BLaER1 treated with 17β-estradiol and CSF1 and Interleukin-3, amounts not matched to agents 10 nM and 100 nM (cell line): ENCODE results near the gene VDAC2.

ENCODE experiments used
- H3K27ac ChIP-seq, 11 experiments: shearing (Covaris generic); formaldehyde crosslinking; 2 replicates each; pipeline ENCODE4 v1.8.1; 2022
- H3K27me3 ChIP-seq, 11 experiments: shearing (Covaris generic); formaldehyde crosslinking; 2 replicates each; pipeline ENCODE4 v1.8.1; 2022
- H3K36me3 ChIP-seq, 11 experiments: shearing (Covaris generic); formaldehyde crosslinking; 2 replicates each; pipeline ENCODE4 v1.8.1; 2022
- H3K4me1 ChIP-seq, 10 experiments: shearing (Covaris generic); formaldehyde crosslinking; 2 replicates each; pipeline ENCODE4 v1.8.1; 2022
- H3K4me2 ChIP-seq, 11 experiments: shearing (Covaris generic); formaldehyde crosslinking; 2 replicates each; pipeline ENCODE4 v1.8.1; 2022
- H3K4me3 ChIP-seq, 10 experiments: shearing (Covaris generic); formaldehyde crosslinking; 2 replicates each; pipeline ENCODE4 v1.8.1; 2022
- H3K9ac ChIP-seq, 11 experiments: shearing (Covaris generic); formaldehyde crosslinking; 2 replicates each; pipeline ENCODE4 v1.8.1; 2022
- H3K9me3 ChIP-seq, 11 experiments: shearing (Covaris generic); formaldehyde crosslinking; replicated peaks in 1 of 11; 2 replicates each; pipeline ENCODE4 v1.8.1; 2022
- H4K20me1 ChIP-seq, 11 experiments: shearing (Covaris generic); formaldehyde crosslinking; 2 replicates each; pipeline ENCODE4 v1.8.1; 2022
- Cebpa-rat ChIP-seq, 11 experiments: shearing (Covaris generic); IDR thresholded peaks; 2 replicates each; pipeline ENCODE4 v1.8.1; 2022

The VDAC2 gene

GRCh38 chr10:75230600-75231038 lies 20.0 kb downstream of the VDAC2 start:
- peaks cover 72 to 81% (median 77%) of the 10 kb centered on the region in 11 experiments for H3K36me3 ChIP-seq
- H3K27ac ChIP-seq: no peak overlapping the region
- no peak overlapping the region for H3K4me2 ChIP-seq
- H3K4me1 ChIP-seq: peaks cover 8 to 25% (median 21%) of the 10 kb centered on the region in 10 experiments
- TF ChIP-seq Cebpa-rat (IDR thresholded peaks at IDR 0.05): no peak
- H3K9ac ChIP-seq: no peak overlapping the region
- no peaks in the 10 kb centered on the region for H3K27me3 ChIP-seq
- H4K20me1 ChIP-seq: peaks cover 68 to 84% (median 82%) of the 10 kb centered on the region in 11 experiments
- H3K4me3 ChIP-seq: no peak overlapping the region
- H3K9me3 ChIP-seq: no peaks in the 10 kb centered on the region

DNA sequence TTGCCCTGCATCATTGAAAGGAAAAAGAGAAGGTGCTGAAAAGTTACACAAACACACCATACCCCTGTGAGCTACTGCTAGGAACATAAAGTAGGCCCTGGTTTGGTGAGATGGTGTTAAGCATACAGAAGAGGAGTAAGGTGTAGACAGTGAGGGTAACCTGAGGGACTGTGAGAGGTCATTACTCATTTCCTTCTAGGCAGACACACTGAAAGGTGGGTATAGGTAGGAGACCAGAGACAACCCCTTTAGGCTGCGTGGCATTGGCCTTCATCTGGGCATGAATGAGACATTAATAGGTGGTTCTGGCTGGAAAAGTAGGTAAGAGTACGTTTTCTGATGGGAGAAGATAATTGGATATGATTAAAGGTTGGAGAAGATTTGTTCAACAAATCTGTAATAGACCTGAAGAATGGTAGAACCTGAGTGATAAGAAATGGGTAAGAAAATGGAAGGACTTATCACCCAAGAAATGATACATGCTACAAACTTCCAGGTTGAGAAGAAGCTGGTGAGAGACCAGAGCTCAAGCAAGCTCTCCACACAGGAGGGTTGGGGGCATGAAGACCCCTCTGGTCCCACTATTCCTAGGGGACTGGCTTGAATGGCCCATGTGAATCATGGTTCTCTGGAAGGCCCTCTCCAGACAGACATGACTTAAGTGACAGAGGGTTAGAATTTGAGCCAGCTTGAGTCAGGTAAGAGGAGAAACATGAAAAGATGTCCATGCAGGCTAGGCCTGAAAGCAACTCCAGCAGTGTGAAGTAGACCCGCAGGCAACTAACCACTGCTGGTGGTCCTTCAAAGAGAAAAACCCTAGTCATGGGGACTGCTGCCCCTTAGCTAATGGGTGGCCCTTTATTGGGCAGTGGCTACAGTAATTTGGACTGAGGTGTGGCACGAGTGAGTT lies 21.3 kb downstream of the VDAC2 start:
- no peaks in the 10 kb centered on the region for H3K27me3 ChIP-seq
- peaks cover 58 to 68% (median 64%) of the 10 kb centered on the region in 11 experiments for H3K36me3 ChIP-seq
- H3K9ac ChIP-seq: no peak overlapping the region
- H3K4me1 ChIP-seq: peaks cover 13 to 32% (median 24%) of the 10 kb centered on the region in 10 experiments
- no peak overlapping the region for H3K4me2 ChIP-seq
- no peak for TF ChIP-seq Cebpa-rat (IDR thresholded peaks at IDR 0.05)
- H3K27ac ChIP-seq: no peak overlapping the region
- no peak overlapping the region for H3K4me3 ChIP-seq
- H3K9me3 ChIP-seq: no peaks in the 10 kb centered on the region
- peaks cover 55 to 71% (median 69%) of the 10 kb centered on the region in 11 experiments; a peak in 21 of 22 replicates for H4K20me1 ChIP-seq

GRCh38 chr10:75233444-75234016 lies 22.9 kb downstream of the VDAC2 start:
- Histone ChIP-seq H3K27ac (peak overlapping the region in 10 of 11 experiments; percentile 6 to 67 (median 52); a peak in 17 of 22 replicates), H3K36me3 (peaks cover 42 to 52% (median 48%) of the 10 kb centered on the region in 11 experiments), H4K20me1 (peaks cover 39 to 55% (median 53%) of the 10 kb centered on the region in 11 experiments; a peak in 21 of 22 replicates), H3K27me3 (no peaks in the 10 kb centered on the region), H3K4me2 (peak overlapping the region; percentile 90 to 100 (median 100)), H3K4me3 (peak overlapping the region; percentile 31 to 85 (median 77); a peak in 19 of 20 replicates), H3K9me3 (no peaks in the 10 kb centered on the region), H3K9ac (peak overlapping the region in 10 of 11 experiments; percentile 27 to 83 (median 64); a peak in 19 of 22 replicates), H3K4me1 (peaks cover 13 to 32% (median 24%) of the 10 kb centered on the region in 10 experiments)
- TF ChIP-seq Cebpa-rat (IDR thresholded peaks at IDR 0.05): no peak

GRCh38 chr10:75234017-75234682 lies 23.6 kb downstream of the VDAC2 start:
- H3K9me3 ChIP-seq: no peaks in the 10 kb centered on the region
- H3K4me3 ChIP-seq: peak overlapping the region; percentile 56 to 85 (median 78)
- H3K4me1 ChIP-seq: peaks cover 13 to 32% (median 24%) of the 10 kb centered on the region in 10 experiments
- H3K9ac ChIP-seq: peak overlapping the region; percentile 74 to 88 (median 83)
- H3K36me3 ChIP-seq: peaks cover 36 to 46% (median 42%) of the 10 kb centered on the region in 11 experiments
- TF ChIP-seq Cebpa-rat (IDR thresholded peaks at IDR 0.05): no peak
- H3K27me3 ChIP-seq: no peaks in the 10 kb centered on the region
- peak overlapping the region; percentile 59 to 88 (median 78); a peak in 21 of 22 replicates for H3K27ac ChIP-seq
- peak overlapping the region; percentile 90 to 100 (median 100) for H3K4me2 ChIP-seq
- H4K20me1 ChIP-seq: peaks cover 33 to 49% (median 47%) of the 10 kb centered on the region in 11 experiments; a peak in 21 of 22 replicates

DNA sequence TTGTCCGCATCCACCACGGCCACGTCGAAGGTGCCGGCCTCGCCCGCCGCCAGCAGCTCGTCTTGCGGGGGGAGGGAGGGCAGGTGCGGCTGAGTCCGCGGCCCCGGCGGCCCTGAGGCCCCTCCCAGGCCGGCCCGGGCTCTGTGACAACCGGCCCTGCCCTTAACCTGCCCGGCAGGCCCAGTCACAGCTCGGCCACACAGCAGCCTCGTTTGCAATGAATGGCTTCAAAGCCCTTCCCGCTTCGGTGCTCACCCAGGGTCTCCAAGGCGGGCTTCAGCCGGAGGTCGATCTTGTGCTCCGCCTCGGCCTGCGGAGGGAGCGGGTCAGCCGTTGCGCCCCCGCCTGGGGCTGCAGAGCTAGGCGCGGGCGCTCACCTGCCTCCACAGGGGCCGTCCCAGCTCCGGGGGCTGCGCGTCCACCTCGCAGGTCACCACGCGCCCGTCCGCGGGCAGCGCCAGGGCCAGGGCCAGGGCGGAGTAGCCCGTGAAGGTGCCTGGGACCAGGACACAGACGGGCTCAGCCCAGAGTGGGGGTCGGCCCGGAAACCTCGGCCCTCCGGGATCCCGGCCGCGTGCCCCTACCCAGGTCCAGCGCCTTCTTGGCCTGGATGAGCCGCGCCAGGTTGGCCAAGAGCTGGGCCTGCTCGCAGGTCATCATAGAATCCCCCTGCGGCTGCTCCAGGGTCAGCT lies 24.2 kb downstream of the VDAC2 start:
- no peak for TF ChIP-seq Cebpa-rat (IDR thresholded peaks at IDR 0.05)
- no peaks in the 10 kb centered on the region for H3K27me3 ChIP-seq
- H3K36me3 ChIP-seq: peaks cover 29 to 39% (median 35%) of the 10 kb centered on the region in 11 experiments
- H3K9ac ChIP-seq: peak overlapping the region; percentile 74 to 88 (median 83)
- H3K4me2 ChIP-seq: peak overlapping the region; percentile 90 to 100 (median 100)
- peak overlapping the region; percentile 59 to 88 (median 78) for H3K27ac ChIP-seq
- H3K4me1 ChIP-seq: peaks cover 9 to 32% (median 23%) of the 10 kb centered on the region in 10 experiments
- peaks cover 26 to 42% (median 40%) of the 10 kb centered on the region in 11 experiments; a peak in 21 of 22 replicates for H4K20me1 ChIP-seq
- H3K4me3 ChIP-seq: peak overlapping the region; percentile 56 to 85 (median 78)
- H3K9me3 ChIP-seq: no peaks in the 10 kb centered on the region

GRCh38 chr10:75235375-75236177 lies 25.0 kb downstream of the VDAC2 start, which contains the start of gene COMTD1:
Gene COMTD1 (minus strand): TSS chr10:75235957. CDS start chr10:75235928, 29 bp downstream.
- H3K9me3 ChIP-seq: no peaks in the 10 kb centered on the region
- peak within 1 kb of the TSS; percentile 90 to 100 (median 100) for H3K4me2 ChIP-seq
- no peak for TF ChIP-seq Cebpa-rat (IDR thresholded peaks at IDR 0.05)
- peaks cover 5 to 36% (median 26%) of the 10 kb centered on the region in 10 experiments; a peak in 18 of 20 replicates for H3K4me1 ChIP-seq
- H3K36me3 ChIP-seq: peaks cover 24 to 31% (median 29%) of the 10 kb centered on the region in 11 experiments
- H3K27me3 ChIP-seq: no peaks in the 10 kb centered on the region
- H4K20me1 ChIP-seq: peaks cover 20 to 35% (median 33%) of the 10 kb centered on the region in 11 experiments; a peak in 21 of 22 replicates
- peak within 1 kb of the TSS; percentile 56 to 85 (median 78) for H3K4me3 ChIP-seq
- H3K27ac ChIP-seq: peak within 1 kb of the TSS; percentile 59 to 88 (median 78)
- peak within 1 kb of the TSS; percentile 74 to 88 (median 83) for H3K9ac ChIP-seq

DNA sequence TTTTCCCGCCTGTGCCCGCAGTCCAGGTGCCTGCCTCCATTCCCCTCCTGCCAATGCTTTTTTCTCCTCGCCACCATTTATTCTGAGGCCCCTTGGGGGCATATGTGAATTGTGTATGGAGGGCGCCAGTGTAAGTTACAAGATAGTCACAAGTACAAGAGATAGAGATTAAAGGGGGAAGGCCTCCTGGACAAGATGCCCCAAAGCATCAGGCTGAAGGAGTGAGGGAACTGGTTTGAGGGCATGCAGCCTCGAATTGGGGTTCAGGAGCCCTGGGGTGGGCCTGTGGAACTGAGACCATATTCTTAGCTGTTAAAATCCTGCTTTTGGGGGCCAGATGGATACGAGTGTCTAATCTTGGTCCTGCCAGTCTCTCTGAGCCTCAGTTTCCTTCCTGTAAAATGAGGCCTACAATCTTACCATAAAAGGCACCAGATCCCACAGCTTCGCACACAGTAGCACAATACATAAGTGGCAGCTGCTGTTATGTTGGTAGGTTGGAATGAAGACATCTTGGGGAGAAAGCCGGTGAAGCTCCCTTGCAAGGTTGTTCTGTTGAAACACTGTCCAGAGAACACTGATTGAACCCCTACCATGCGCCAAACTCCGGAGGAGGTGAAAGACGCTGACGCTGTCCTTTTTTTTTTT lies 25.7 kb downstream of the VDAC2 start:
- Histone ChIP-seq H3K9ac (peak overlapping the region; percentile 74 to 88 (median 83); a peak in 19 of 22 replicates), H3K4me3 (peak overlapping the region in 9 of 10 experiments; percentile 56 to 85 (median 78); a peak in 15 of 20 replicates), H3K4me2 (peak overlapping the region; percentile 90 to 100 (median 100); a peak in 21 of 22 replicates), H3K36me3 (peaks cover 20 to 24% (median 23%) of the 10 kb centered on the region in 11 experiments), H3K9me3 (no peaks in the 10 kb centered on the region), H3K27ac (peak overlapping the region in 5 of 11 experiments; percentile 7 to 88 (median 52); a peak in 8 of 22 replicates), H3K27me3 (no peaks in the 10 kb centered on the region), H4K20me1 (peaks cover 14 to 28% (median 27%) of the 10 kb centered on the region in 11 experiments; a peak in 21 of 22 replicates), H3K4me1 (peaks cover 5 to 43% (median 33%) of the 10 kb centered on the region in 10 experiments; a peak in 18 of 20 replicates)
- TF ChIP-seq Cebpa-rat (IDR thresholded peaks at IDR 0.05): no peak
